Measurements from ENCODE around the gene CFAP119. TPM values are rescaled to one million over a fixed set of nuclear protein-coding genes. Genes with fewer than 3 reads are reported as not detected.

Gene CFAP119
- total and polyA plus RNA-seq, 2 donors (not counting 3 experiments of a cell fraction or from before 2014, with no cell fraction given): 6.5 to 9.5 TPM

GRCh38 chr16:30731411-30731810 lies 30.5 kb downstream of the CFAP119 start:
- no peak overlapping the region for H3K4me2 ChIP-seq (ENCODE audit: insufficient read depth, low read length)
- POLR2A ChIA-PET: no interaction called here
- dilution Hi-C loops (cut with MboI; ENCODE audit: extremely low pct_ligation_motif_present, low sequenced_read_pairs): no loop called here

More at GRCh38 chr16:30731411-30731810, 30.5 kb downstream of the CFAP119 start:
- no peaks in the 10 kb centered on the region for H3K9me1 ChIP-seq (replicated peaks; ENCODE audit: control insufficient read depth, extremely low read depth, insufficient read depth, low read length)
- H3K4me1 ChIP-seq (ENCODE audit: control insufficient read depth, extremely low read depth, insufficient read depth, low read length): no peaks in the 10 kb centered on the region
- TF ChIP-seq MYC (IDR thresholded peaks at IDR 0.05; ENCODE audit: low read depth, low read length) (no peak), FOS (IDR thresholded peaks at IDR 0.05; ENCODE audit: borderline replicate concordance, insufficient read depth, low read length) (no peak), GATA2 (IDR thresholded peaks at IDR 0.05; ENCODE audit: insufficient read depth, insufficient read length, low read depth, low read length) (no peak), POLR2A (IDR thresholded peaks at IDR 0.05; ENCODE audit: low read depth, low read length) (no peak), MAX (IDR thresholded peaks at IDR 0.05; ENCODE audit: insufficient read depth, insufficient read length) (no peak)
- TF ChIP-seq, protein P1, sequence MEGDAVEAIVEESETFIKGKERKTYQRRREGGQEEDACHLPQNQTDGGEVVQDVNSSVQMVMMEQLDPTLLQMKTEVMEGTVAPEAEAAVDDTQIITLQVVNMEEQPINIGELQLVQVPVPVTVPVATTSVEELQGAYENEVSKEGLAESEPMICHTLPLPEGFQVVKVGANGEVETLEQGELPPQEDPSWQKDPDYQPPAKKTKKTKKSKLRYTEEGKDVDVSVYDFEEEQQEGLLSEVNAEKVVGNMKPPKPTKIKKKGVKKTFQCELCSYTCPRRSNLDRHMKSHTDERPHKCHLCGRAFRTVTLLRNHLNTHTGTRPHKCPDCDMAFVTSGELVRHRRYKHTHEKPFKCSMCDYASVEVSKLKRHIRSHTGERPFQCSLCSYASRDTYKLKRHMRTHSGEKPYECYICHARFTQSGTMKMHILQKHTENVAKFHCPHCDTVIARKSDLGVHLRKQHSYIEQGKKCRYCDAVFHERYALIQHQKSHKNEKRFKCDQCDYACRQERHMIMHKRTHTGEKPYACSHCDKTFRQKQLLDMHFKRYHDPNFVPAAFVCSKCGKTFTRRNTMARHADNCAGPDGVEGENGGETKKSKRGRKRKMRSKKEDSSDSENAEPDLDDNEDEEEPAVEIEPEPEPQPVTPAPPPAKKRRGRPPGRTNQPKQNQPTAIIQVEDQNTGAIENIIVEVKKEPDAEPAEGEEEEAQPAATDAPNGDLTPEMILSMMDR (IDR thresholded peaks at IDR 0.05; ENCODE audit: extremely low read depth in 1 of 2, insufficient read depth in 1 of 2, low read depth in 1 of 2, low read length in 2 of 2): no peak
- no peak overlapping the region for H3K9ac ChIP-seq (replicated peaks; ENCODE audit: extremely low read depth, insufficient read depth, low read length)
- no peak overlapping the region for H2AFZ ChIP-seq (ENCODE audit: low read depth, low read length)
- no peak overlapping the region for H3K4me3 ChIP-seq (replicated peaks in 1 of 3; ENCODE audit: insufficient read depth in 1 of 3, low read depth in 1 of 3, low read length in 3 of 3)
- H3K27me3 ChIP-seq (ENCODE audit: control insufficient read depth in 2 of 2, insufficient read depth in 2 of 2, low read length in 2 of 2): no peaks in the 10 kb centered on the region
- intact Hi-C loops (cut with micrococcal nuclease): no loop called here
- no peaks in the 10 kb centered on the region for H3K79me2 ChIP-seq (ENCODE audit: control insufficient read depth, insufficient read depth, low read length)
- peaks cover 24 to 44% of the 10 kb centered on the region in 2 experiments for H3K36me3 ChIP-seq (ENCODE audit: control insufficient read depth in 2 of 2, extremely low read depth in 1 of 2, insufficient read depth in 2 of 2, low read length in 2 of 2)
- FAIRE-seq: no peak
- no peaks in the 10 kb centered on the region for H3K9me3 ChIP-seq (replicated peaks; ENCODE audit: control insufficient read depth, insufficient read depth, low read length)
- H4K20me1 ChIP-seq (replicated peaks; ENCODE audit: control insufficient read depth, extremely low read depth, insufficient read depth, low read length): no peaks in the 10 kb centered on the region
- no TSS peak for BruUV-seq (replicated peaks)
- no peak for DNase-seq (ENCODE audit: low read depth, low spot score)
- CTCF ChIA-PET: interaction anchor here (1.3 to 1.5 kb wide), 2 partner anchors 9 to 19 kb away, joined by 3 to 5 read pairs; a partner anchor contains a TSS
- no peak overlapping the region for H3K27ac ChIP-seq (ENCODE audit: insufficient read depth, low read depth, low read length)

Measured in endothelial cell of umbilical vein (primary cell).